ENCODE measurements around the gene PEPD. TPM values are rescaled to one million over a fixed set of nuclear protein-coding genes. Genes with fewer than 3 reads are reported as not detected.

Gene PEPD
- total RNA-seq, 2 donors from 2014 or later: 52.2 to 67.9 TPM

DNA sequence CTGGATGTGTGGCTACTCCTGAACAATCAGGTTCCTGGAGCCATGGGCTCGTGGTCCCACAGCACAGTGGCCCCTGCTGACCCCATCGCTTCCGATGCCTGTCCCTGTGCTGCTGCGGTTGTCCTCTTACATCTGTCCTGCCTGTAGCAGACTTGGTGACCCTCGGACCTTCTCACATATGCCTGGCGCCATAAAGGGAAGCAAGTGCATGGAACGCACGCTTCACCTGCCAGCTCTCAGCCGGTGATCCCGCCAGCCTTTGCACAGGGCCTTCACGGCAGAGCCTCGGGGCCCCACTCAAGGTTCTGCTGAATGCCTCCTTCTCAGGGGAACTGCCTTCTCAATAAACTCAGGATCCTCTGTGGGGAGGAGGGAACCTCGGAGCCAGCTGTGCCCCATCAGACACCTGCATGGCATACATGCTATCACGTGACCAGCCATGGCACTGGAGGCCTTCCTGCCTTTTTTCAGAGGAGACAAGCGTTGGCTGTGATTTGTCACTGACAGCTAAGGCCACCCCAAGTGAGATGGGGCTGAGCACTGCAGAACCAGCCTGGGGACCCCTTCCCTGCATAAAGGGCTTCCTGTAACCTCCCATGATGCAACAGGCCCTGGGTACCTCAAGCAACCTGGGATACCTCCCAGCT, 24.3 kb downstream of the PEPD start:
- H3K4me3 Mint-ChIP-seq: no peak overlapping the region
- no peaks in the 10 kb centered on the region for H3K4me1 Mint-ChIP-seq
- no peaks in the 10 kb centered on the region for H3K27me3 Mint-ChIP-seq (ENCODE audit: insufficient read depth)
- H3K27ac Mint-ChIP-seq: no peak overlapping the region
- Histone ChIP-seq H3K9me3 (ENCODE audit: control insufficient read depth, low read length) (no peaks in the 10 kb centered on the region), H3K36me3 (ENCODE audit: control insufficient read depth, insufficient read depth, low read length) (peaks cover 4% of the 10 kb centered on the region), H3K4me1 (ENCODE audit: control insufficient read depth, insufficient read depth, low read length) (no peaks in the 10 kb centered on the region), H3K4me3 (ENCODE audit: low read length) (no peak overlapping the region), H3K9ac (ENCODE audit: extremely low read depth, low read length, poor library complexity, severe bottlenecking) (no peak overlapping the region), H3K27ac (ENCODE audit: low read depth, low read length) (no peak overlapping the region), H3K27me3 (ENCODE audit: control insufficient read depth, insufficient read depth, low read length, poor library complexity, severe bottlenecking) (no peaks in the 10 kb centered on the region)
- peaks cover 36% of the 10 kb centered on the region for H3K36me3 Mint-ChIP-seq (ENCODE audit: low read depth)
- TF ChIP-seq CTCF (conservative IDR thresholded peaks at IDR 0.05): no peak
- 89 to 93% methylated on average over 6 to 15 of the region's 15 CpGs for WGBS, 2 experiments (ENCODE audit: insufficient coverage in 1 of 2, insufficient read length in 1 of 2)
- H3K9me3 Mint-ChIP-seq: no peaks in the 10 kb centered on the region
- DNase-seq: no peak

- H3K4me3 Mint-ChIP-seq: no peak overlapping the region
- no peak overlapping the region for H3K4me3 ChIP-seq (ENCODE audit: low read length)
- no peaks in the 10 kb centered on the region for H3K4me1 Mint-ChIP-seq
- TF ChIP-seq CTCF (conservative IDR thresholded peaks at IDR 0.05): no peak
- peak overlapping the region; percentile 24 for H3K27ac ChIP-seq (ENCODE audit: low read depth, low read length)
- no peaks in the 10 kb centered on the region for H3K4me1 ChIP-seq (ENCODE audit: control insufficient read depth, insufficient read depth, low read length)
- no peaks in the 10 kb centered on the region for H3K27me3 ChIP-seq (ENCODE audit: control insufficient read depth, insufficient read depth, low read length, poor library complexity, severe bottlenecking)
- no peaks in the 10 kb centered on the region for H3K9me3 ChIP-seq (ENCODE audit: control insufficient read depth, low read length)
- H3K27me3 Mint-ChIP-seq (ENCODE audit: insufficient read depth): no peaks in the 10 kb centered on the region
- no peak overlapping the region for H3K9ac ChIP-seq (ENCODE audit: extremely low read depth, low read length, poor library complexity, severe bottlenecking)
- H3K36me3 Mint-ChIP-seq (ENCODE audit: low read depth): peaks cover 33% of the 10 kb centered on the region
- peaks cover 4% of the 10 kb centered on the region for H3K36me3 ChIP-seq (ENCODE audit: control insufficient read depth, insufficient read depth, low read length)
- DNase-seq: no peak
- H3K9me3 Mint-ChIP-seq: no peaks in the 10 kb centered on the region
- WGBS, 2 experiments (ENCODE audit: insufficient coverage in 1 of 2, insufficient read length in 1 of 2): 93 to 95% methylated on average over 26 to 29 of the region's 29 CpGs
- H3K27ac Mint-ChIP-seq: no peak overlapping the region
Measured at GRCh38 chr19:33496038-33496895, 25.3 kb downstream of the PEPD start.

DNA sequence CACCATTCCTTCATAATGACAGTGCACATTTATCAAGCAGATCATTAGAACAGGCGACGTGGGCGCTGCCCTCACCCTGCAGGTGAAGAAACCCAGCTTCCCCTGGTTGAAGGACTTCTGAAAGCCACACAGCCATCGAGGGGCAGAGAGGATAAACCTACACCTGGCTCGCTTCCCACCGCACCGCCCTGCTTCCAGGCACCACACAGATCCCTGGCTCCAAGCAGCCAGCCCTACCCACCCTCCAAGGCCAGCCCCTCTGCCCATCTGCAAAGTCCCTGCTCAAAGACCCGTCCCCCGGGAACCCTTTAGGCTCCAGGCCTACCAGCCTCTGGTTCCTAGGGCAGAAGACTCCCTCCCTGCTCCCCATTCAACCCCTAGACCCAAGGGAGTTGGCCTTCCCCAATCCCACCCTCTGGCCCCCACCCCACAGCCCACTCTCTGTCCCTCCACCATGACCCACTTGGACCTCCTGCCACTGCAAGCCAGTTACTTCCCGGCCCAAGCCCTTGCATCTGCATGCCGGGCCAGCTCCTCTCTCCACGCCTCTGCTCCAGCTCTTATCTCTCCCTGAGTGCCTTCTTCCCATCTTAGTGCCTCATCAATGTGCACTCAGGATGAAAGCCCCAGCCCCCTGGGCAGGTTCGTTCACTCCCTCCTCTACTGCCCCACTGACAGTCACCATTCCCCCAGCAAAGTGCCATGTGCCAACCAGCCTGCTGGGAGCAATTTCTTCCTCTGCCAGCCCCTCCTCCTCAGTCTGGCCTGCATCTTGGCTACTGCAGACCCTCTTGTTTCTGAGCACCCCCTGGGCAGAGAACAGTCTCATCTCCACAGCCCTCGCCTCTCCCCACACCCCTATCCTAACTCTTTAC, 28.0 kb downstream of the PEPD start:
- no peak overlapping the region for H3K27ac Mint-ChIP-seq
- H3K4me3 ChIP-seq (ENCODE audit: low read length): no peak overlapping the region
- H3K27ac ChIP-seq (ENCODE audit: low read depth, low read length): no peak overlapping the region
- 91 to 100% methylated on average over 10 to 14 of the region's 14 CpGs for WGBS, 2 experiments (ENCODE audit: insufficient coverage in 1 of 2, insufficient read length in 1 of 2)
- no peak for TF ChIP-seq CTCF (conservative IDR thresholded peaks at IDR 0.05)
- H3K36me3 Mint-ChIP-seq (ENCODE audit: low read depth): peaks cover 20% of the 10 kb centered on the region
- no peaks in the 10 kb centered on the region for H3K27me3 ChIP-seq (ENCODE audit: control insufficient read depth, insufficient read depth, low read length, poor library complexity, severe bottlenecking)
- H3K9me3 ChIP-seq (ENCODE audit: control insufficient read depth, low read length): no peaks in the 10 kb centered on the region
- no peaks in the 10 kb centered on the region for H3K9me3 Mint-ChIP-seq
- H3K4me3 Mint-ChIP-seq: no peak overlapping the region
- no peak overlapping the region for H3K9ac ChIP-seq (ENCODE audit: extremely low read depth, low read length, poor library complexity, severe bottlenecking)
- no peak for DNase-seq
- H3K4me1 ChIP-seq (ENCODE audit: control insufficient read depth, insufficient read depth, low read length): no peaks in the 10 kb centered on the region
- H3K4me1 Mint-ChIP-seq: no peaks in the 10 kb centered on the region
- H3K36me3 ChIP-seq (ENCODE audit: control insufficient read depth, insufficient read depth, low read length): no peaks in the 10 kb centered on the region
- H3K27me3 Mint-ChIP-seq (ENCODE audit: insufficient read depth): no peaks in the 10 kb centered on the region

Data from endodermal cell (in vitro differentiated cells).